ENCODE measurements around the gene MAP4K4.
"Not testable (repeated sequence)": the region's sequence is repeated elsewhere in the genome, so short reads cannot be mapped to it uniquely, and the experiment has no call there.

Gene MAP4K4

GRCh38 chr2:101766871-101767739 lies 69.6 kb downstream of the MAP4K4 start:
- no peak for DNase-seq (ENCODE audit: low read depth in 2 of 2)

GRCh38 chr2:101768556-101769220 lies 71.2 kb downstream of the MAP4K4 start:
- no peak for DNase-seq (ENCODE audit: low read depth in 2 of 2)

- DNase-seq (ENCODE audit: low read depth in 2 of 2) = not testable (repeated sequence)
Measured at GRCh38 chr2:101769726-101770125, 72.2 kb downstream of the MAP4K4 start.

GRCh38 chr2:101770726-101771125 lies 73.2 kb downstream of the MAP4K4 start:
- DNase-seq (ENCODE audit: low read depth in 2 of 2) = no peak

- DNase-seq (ENCODE audit: low read depth in 2 of 2) = no peak
Measured at GRCh38 chr2:101771227-101771902, 73.9 kb downstream of the MAP4K4 start.

GRCh38 chr2:101771910-101772321 lies 74.4 kb downstream of the MAP4K4 start:
- DNase-seq (ENCODE audit: low read depth in 2 of 2) = no peak

GRCh38 chr2:101773137-101773536 lies 75.6 kb downstream of the MAP4K4 start:
- no peak for DNase-seq (ENCODE audit: low read depth in 2 of 2)

GRCh38 chr2:101773961-101774360 lies 76.5 kb downstream of the MAP4K4 start:
- DNase-seq (ENCODE audit: low read depth in 2 of 2) = not testable (repeated sequence)

GRCh38 chr2:101775092-101775491 lies 77.6 kb downstream of the MAP4K4 start:
- no peak for DNase-seq (ENCODE audit: low read depth in 2 of 2)

- no peak for DNase-seq (ENCODE audit: low read depth in 2 of 2)
Measured at GRCh38 chr2:101775636-101776035, 78.1 kb downstream of the MAP4K4 start.

- DNase-seq (ENCODE audit: low read depth in 2 of 2) = no peak
Measured at GRCh38 chr2:101776172-101777043, 78.9 kb downstream of the MAP4K4 start.

- no peak for DNase-seq (ENCODE audit: low read depth in 2 of 2)
Measured at GRCh38 chr2:101777337-101777736, 79.8 kb downstream of the MAP4K4 start.

- no peak for DNase-seq (ENCODE audit: low read depth in 2 of 2)
Measured at GRCh38 chr2:101778102-101778501, 80.6 kb downstream of the MAP4K4 start.

- no peak for DNase-seq (ENCODE audit: low read depth in 2 of 2)
Measured at GRCh38 chr2:101779190-101779589, 81.7 kb downstream of the MAP4K4 start.

- no peak for DNase-seq (ENCODE audit: low read depth in 2 of 2)
Measured at GRCh38 chr2:101779656-101780055, 82.1 kb downstream of the MAP4K4 start.

- DNase-seq (ENCODE audit: low read depth in 2 of 2) = no peak
Measured at GRCh38 chr2:101781326-101781725, 83.8 kb downstream of the MAP4K4 start.

GRCh38 chr2:101781791-101782426 lies 84.4 kb downstream of the MAP4K4 start:
- no peak for DNase-seq (ENCODE audit: low read depth in 2 of 2)

GRCh38 chr2:101782427-101782792 lies 84.9 kb downstream of the MAP4K4 start:
- DNase-seq (ENCODE audit: low read depth in 2 of 2) = no peak

- DNase-seq (ENCODE audit: low read depth in 2 of 2) = no peak
Measured at GRCh38 chr2:101787097-101787496, 89.6 kb downstream of the MAP4K4 start.

GRCh38 chr2:101788565-101788964 lies 91.1 kb downstream of the MAP4K4 start:
- no peak for DNase-seq (ENCODE audit: low read depth in 2 of 2)
